Epithelial cell of alveolus of lung (primary cell): ENCODE results near the gene SNAP91. TPM values are rescaled to one million over a fixed set of nuclear protein-coding genes. Genes with fewer than 3 reads are reported as not detected.

Source experiments
- total RNA-seq: library from RNA; depleted of rRNA; stranded (reverse); fragments of >200 nt; gene quantifications from 2 replicates; pipeline ENCODE4 v1.2.1, GENCODE V29; 2015

Gene SNAP91, protein sequence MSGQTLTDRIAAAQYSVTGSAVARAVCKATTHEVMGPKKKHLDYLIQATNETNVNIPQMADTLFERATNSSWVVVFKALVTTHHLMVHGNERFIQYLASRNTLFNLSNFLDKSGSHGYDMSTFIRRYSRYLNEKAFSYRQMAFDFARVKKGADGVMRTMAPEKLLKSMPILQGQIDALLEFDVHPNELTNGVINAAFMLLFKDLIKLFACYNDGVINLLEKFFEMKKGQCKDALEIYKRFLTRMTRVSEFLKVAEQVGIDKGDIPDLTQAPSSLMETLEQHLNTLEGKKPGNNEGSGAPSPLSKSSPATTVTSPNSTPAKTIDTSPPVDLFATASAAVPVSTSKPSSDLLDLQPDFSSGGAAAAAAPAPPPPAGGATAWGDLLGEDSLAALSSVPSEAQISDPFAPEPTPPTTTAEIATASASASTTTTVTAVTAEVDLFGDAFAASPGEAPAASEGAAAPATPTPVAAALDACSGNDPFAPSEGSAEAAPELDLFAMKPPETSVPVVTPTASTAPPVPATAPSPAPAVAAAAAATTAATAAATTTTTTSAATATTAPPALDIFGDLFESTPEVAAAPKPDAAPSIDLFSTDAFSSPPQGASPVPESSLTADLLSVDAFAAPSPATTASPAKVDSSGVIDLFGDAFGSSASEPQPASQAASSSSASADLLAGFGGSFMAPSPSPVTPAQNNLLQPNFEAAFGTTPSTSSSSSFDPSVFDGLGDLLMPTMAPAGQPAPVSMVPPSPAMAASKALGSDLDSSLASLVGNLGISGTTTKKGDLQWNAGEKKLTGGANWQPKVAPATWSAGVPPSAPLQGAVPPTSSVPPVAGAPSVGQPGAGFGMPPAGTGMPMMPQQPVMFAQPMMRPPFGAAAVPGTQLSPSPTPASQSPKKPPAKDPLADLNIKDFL
- under 0.01 and 0.52 TPM in 2 replicates for total RNA-seq

DNA sequence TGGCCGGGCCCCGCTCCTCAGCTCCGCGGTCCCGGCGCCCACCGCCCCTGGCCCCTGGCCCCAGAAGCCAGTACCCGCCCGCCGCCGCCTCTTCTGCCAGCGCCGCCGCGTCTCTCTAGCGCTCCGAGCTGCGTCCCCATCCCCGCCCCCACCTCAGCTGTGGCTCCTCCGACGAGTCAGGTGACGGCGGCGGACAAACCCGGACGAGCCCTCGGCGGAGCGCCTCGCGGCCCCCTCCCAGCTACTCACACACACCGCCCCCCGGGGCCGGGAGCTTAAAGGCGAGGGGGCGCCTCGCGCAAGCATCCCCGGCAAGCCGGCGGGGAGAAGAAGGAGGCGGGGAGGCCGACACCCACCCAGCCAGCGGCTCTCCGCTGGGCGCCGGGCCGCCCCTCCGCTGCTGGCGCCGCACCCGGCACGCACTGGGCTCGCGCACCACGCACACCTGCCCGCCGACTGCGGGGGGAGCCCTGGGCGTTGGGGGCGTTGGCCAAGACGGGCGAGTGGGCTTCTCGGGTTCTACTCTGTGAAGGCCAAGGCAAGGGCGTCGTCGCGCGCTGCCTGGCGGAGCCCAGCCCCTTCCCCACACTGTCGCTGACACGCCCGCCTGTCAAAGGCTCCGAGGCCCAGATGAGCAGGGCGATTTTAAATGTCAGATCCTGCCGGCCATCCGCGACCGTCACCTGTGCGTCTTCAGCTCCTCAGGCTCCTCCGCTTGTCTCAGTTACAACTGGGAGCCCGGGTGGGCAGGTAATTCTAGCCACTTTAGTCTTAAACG lies at the start of gene SNAP91:
Gene SNAP91 (minus strand): TSS at position 132 of the 778 bp plus-strand sequence. CDS start 1,174 bp downstream, outside the sequence.

DNA sequence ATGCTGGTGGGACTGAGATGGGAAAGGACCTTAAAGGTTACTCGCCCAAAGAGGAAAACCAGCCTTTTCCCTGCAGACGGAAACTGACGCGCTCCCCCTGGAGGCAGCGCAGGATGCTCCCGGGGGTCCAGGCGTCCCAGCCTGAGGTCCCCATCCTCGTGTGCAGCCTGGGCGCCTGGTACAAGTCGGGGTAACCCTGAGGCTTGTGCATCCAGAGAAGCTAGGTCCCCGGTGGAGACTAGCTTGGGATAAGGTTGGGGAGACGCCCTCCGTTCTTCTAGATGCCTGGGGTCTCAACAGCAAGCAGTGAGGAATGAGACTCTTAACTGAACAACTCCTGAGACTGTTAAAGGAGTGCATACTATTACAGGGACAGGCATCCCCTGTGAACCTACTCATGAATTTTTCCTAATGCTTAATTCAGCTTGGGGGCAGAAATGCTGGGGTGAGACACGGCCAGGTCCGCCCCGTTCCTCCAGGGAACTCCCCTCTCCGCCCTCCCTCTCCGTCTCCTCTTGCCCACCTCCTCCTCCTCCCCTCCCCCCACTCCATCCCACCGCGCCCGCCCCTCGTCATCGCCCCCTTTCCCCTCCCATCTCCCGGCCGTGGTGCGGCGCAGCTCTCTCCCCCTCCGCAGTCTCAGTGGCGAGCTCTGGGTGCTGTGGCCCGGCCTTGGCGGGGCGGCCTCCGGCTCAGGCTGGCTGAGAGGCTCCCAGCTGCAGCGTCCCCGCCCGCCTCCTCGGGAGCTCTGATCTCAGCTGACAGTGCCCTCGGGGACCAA lies 196.8 kb downstream of the SNAP91 start, which contains the start of gene PRSS35:
Gene PRSS35 (plus strand): TSS at position 634 of the 781 bp plus-strand sequence. CDS start 10,908 bp downstream, outside the sequence.

Other genes starting within 250 kb of the SNAP91 start
- gene PRSS35, start 196.6 kb downstream of the SNAP91 start, total RNA-seq, result 1.6 and 3.7 TPM in 2 replicates
- not detected in 2 replicates for gene RIPPLY2, start 144.3 kb upstream of the SNAP91 start, total RNA-seq
- gene CYB5R4, start 150.6 kb upstream of the SNAP91 start, total RNA-seq, result 13.6 and 16.0 TPM in 2 replicates